ENCODE measurements around the gene STARD13.

DNA sequence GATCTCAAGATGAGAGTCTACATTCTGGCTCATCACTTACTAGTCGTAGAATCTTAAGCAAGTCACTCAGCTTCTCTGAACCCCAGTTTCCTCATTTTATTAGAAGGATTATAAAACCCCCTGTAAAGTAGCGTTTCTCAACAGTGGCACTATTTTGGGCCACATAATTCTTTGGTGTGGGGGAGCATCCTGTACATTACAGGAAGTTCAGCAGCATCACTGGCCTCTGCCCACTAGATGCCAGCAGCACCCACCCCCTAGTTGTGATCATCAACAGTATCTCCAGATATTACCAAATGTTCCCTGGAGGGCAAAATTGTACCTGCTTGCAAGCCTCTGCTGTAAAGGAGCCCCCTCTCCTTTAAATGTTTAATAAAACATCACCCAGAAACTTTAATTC, 22.6 kb downstream of the STARD13 start:
- TF ChIP-seq, protein P1, sequence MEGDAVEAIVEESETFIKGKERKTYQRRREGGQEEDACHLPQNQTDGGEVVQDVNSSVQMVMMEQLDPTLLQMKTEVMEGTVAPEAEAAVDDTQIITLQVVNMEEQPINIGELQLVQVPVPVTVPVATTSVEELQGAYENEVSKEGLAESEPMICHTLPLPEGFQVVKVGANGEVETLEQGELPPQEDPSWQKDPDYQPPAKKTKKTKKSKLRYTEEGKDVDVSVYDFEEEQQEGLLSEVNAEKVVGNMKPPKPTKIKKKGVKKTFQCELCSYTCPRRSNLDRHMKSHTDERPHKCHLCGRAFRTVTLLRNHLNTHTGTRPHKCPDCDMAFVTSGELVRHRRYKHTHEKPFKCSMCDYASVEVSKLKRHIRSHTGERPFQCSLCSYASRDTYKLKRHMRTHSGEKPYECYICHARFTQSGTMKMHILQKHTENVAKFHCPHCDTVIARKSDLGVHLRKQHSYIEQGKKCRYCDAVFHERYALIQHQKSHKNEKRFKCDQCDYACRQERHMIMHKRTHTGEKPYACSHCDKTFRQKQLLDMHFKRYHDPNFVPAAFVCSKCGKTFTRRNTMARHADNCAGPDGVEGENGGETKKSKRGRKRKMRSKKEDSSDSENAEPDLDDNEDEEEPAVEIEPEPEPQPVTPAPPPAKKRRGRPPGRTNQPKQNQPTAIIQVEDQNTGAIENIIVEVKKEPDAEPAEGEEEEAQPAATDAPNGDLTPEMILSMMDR (IDR thresholded peaks at IDR 0.05) = no peak
- no peak for TF ChIP-seq EZH2 (IDR thresholded peaks at IDR 0.05)
